GM10847 (cell line): Measurements from ENCODE around the gene CNTNAP5.

Source experiments
- POLR2A ChIP-seq: IDR thresholded peaks from 2 replicates; pipeline ENCODE4 v1.6.1; 2011; ENCODE audit not compliant: insufficient read length; ENCODE audit errors: extremely low read depth

CNTNAP5 gene

DNA sequence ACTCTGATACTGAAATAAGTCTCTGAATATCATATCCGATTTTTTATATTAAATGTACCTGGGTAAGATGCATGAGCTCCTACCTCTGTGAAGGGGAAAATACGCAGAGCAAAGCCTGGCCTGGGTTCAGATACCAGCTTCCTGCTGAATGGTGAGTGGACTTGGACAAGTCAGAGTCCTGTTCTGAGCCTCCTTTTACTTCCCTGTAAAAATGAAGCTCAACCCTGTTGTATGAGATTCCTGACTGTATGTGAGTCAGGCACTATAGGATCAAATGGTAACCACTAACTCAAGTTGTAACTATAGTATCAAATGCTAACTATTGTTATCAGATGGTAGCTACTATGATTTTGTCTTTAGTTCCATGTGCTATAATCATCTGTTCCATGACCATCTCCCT lies 561.7 kb downstream of the CNTNAP5 start:
- TF ChIP-seq POLR2A: no peak

DNA sequence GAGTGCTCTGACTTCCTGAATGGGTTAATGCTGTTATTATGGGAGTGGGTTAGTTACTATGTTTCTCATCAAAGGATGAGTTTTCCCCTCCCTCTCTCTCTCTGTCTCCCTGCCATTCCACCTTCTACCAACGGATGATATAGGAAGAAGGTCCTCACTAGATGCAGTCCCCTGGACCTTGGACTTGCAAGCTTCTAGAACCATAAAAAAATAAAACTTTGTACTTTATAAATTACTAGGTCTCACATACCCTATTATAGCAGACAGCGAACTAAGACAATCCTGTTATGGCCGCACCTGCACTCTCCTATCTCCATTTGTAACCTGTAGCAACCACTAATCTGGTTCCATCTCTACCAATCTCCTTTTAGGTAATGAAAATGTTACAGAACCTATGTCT lies 564.9 kb downstream of the CNTNAP5 start:
- no peak for TF ChIP-seq POLR2A

- TF ChIP-seq POLR2A: no peak
These were observed 577.7 kb downstream of the CNTNAP5 start for GRCh38 chr2:124602759-124603158.

DNA sequence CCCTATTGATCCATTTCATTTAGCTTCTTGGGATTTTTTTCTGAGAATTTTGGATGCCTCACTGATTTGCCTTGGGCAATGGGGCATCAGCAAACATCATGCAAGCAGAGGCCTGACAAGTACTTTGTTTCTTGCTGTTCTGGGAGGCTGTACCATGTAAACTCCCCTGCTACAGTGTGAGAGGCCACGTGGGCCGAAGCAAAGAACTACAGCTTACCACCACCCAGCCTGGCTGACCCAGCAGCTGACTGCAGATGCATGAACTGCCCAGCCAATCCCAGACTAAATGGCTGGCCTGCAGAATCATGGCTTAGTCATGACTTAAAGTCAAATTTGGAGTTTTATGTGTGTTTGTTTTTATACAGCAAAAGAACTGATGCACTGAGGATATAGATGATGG lies 579.9 kb downstream of the CNTNAP5 start:
- no peak for TF ChIP-seq POLR2A

DNA sequence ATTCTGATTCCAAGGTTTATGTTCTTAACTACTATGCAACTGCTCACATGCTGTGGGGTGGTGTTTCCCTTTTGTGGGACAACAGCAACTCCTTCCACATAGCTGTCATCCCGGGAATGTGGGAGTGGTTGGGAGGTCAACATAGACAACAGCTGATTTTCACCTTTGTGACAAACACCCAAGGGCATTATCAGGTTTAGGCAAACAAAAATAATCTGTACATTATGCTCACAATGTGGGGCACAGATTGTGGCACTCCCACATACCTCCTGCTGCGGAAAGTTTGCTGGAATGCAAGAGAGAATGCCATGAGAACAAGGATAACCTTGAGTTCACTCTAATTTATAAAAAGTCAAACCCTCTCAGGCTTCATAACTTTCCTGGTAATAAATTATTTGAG lies 582.6 kb downstream of the CNTNAP5 start:
- TF ChIP-seq POLR2A: no peak

DNA sequence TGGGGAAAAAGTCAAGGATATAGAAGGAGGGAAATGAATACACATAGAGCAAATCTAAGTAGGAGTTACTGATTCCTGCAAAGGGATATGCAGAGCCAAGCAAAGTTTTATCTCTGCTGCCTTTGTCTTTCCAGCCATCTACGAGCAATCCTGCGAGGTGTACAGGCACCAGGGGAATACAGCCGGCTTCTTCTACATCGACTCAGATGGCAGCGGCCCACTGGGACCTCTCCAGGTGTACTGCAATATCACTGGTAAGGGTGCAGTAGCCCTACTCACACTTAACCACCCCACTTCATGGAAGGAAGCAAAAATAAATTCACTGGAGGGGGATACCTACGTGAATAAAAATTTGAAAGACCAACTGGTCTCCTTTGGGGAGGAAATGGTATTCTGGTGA lies 584.6 kb downstream of the CNTNAP5 start:
- TF ChIP-seq POLR2A: no peak

DNA sequence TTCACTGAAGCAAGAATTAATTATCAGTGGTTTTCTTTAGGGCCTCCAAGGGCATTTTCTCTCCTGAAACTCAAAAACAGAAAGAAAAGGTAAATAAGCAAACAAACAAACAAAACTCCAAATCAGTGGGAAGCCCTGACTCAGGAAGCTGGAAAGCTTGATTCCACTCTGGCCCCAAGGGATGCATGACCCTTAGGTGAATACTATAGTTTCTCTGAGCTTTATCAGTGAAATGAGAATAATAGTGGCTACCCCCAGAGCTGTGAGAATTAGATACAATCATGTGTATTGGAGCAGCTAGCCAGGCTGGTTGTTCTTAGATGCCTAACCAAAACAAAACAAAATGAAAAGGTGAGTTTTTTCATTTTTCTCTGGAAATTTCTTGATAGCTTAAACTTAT lies 585.1 kb downstream of the CNTNAP5 start:
- TF ChIP-seq POLR2A: no peak

GRCh38 chr2:124610866-124611265 lies 585.8 kb downstream of the CNTNAP5 start:
- TF ChIP-seq POLR2A: no peak

DNA sequence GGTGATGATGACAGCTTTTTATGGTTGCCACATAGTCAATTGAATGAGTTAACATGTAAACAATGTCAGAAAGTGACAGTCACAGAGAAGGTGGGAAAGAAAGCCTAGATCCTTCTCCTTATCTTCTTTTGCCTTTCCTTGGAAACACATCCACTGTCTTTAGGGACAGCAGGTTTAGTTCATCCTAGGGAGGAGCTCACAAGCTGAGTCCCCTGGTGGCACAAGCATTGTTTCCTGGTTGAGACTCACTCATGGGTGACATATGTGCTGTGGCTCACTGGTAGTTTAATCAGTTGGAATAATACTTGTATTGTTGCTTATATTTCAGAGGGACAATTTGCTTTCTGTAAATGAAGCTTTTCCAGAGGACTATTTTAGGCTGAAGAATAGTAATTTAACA lies 598.5 kb downstream of the CNTNAP5 start:
- no peak for TF ChIP-seq POLR2A

DNA sequence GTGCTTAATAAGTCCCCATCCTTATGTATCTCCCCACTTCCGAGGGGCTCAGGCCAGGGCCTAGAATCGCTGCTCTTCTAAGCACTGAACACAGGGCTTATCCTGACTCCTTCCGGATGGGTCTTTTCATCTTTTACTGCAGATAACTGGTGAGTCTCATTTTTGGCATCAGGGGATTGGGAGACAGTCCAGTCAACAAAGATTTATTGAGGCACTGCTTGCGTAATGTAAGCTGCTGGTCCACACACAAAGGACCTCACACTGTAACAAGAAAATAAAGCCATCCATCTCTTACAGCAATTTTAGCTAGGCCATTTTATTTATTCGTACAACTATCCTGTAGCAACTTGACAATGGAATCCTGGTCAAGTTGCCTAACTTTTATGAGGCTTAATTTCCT lies 600.5 kb downstream of the CNTNAP5 start:
- TF ChIP-seq POLR2A: no peak

DNA sequence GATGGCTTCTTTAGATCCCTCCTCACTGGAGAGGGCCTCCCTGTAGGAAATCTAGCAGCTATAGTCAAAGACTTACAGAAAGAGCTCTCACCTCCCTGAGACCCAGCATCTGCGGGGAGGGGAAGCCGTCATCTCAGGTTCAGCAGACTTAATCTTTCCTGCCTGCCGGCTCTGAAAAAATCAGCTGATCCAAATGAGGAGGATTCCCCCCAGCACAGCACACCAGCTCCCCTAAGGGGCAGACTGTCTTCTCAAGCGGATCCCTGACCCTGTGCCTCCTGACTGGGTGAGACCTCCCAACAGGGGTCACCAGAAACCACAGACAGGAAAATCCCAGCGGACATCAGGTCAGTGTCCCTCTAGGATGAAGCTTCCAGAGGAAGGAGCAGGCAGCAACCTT lies 601.9 kb downstream of the CNTNAP5 start:
- no peak for TF ChIP-seq POLR2A

DNA sequence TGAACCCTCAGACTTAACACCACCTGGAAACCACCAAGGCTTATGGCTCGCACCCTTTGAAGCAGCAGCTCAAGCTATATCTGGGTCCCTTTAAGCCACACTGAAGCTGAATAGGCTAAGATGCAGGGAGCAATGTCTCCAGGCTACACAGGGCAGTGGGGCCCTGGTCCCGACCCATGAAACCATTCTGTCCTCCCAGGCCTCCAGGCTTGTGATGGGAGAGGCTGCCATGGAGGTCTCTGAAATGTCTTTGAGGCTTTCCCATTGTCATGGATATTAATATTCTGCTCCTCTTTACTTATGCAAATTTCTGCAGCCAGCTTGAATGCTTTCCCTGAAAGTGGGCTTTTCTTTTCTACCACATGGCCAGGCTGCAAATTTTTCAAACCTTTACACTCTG lies 608.7 kb downstream of the CNTNAP5 start:
- TF ChIP-seq POLR2A: no peak

GRCh38 chr2:124639524-124639923 lies 614.4 kb downstream of the CNTNAP5 start:
- TF ChIP-seq POLR2A: no peak

DNA sequence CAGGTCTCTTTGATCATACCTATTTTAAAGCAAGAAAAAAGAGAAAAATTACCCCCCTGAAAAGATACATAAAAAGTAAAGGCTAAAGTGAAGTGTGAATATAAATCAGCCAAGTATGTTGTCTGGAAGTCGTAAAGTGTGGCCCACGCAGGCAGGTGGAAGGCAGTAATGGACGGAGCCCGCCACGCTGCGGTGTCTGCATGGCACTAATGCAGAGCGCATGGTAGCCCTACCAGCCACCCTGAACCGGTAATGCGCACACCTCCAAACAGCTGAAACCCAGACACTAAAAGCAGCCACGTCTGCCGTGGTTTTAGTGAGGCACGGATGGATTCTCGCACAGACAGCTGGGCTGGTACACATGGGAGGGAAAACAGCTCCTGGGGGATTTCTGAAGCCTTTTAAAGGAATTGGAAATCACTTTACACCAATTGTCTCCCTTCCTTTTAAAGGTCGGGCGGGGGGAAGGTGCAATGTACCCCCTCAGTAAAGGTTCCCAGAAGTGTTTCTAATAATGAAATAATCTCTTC lies 615.2 kb downstream of the CNTNAP5 start:
- no peak for TF ChIP-seq POLR2A

GRCh38 chr2:124646166-124646815 lies 621.2 kb downstream of the CNTNAP5 start:
- no peak for TF ChIP-seq POLR2A

DNA sequence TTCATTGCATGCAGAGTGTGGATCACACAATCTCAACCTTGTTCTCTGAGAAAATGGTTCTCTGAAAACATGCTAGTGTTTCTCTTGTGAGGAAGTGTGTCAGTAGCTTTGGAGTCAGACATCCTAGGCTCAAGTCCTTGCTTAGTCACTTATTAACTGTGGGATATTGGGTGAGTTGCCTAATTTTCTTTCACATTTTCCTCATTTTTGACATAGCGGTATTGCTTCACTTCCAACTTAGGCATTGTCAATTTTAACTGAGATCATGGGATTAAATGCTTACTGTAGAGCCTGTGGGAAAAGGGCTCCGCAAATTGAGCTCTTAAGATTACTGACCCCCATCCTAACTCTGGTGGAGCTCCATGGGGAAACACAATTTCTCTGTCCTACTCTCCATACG lies 622.2 kb downstream of the CNTNAP5 start:
- no peak for TF ChIP-seq POLR2A

- no peak for TF ChIP-seq POLR2A
These were observed 622.6 kb downstream of the CNTNAP5 start for GRCh38 chr2:124647663-124648062.
